Ascending aorta (tissue), 2 donors: ENCODE data around the gene CCDC9. TPM values are rescaled to one million over a fixed set of nuclear protein-coding genes. Genes with fewer than 3 reads are reported as not detected.

ENCODE experiments used
- DNase-seq, 2 donors: peaks; one replicate each; pipeline ENCODE4 v3.0.0-alpha.2; 2019; ENCODE audit warnings: low spot score in 2 of 2
- H3K27ac ChIP-seq, 2 donors: fragments of 200-600 bp; sonication (generic); one replicate each; pipeline ENCODE4 v1.5.1; 2016 to 2017; ENCODE audit warnings: mild to moderate bottlenecking in 1 of 2
- H3K27me3 ChIP-seq: fragments of 200-600 bp; sonication (generic); one replicate; pipeline ENCODE4 v1.5.1; 2017
- H3K36me3 ChIP-seq, 2 donors: fragments of 200-600 bp; sonication (generic); one replicate each; pipeline ENCODE4 v1.5.1; 2016
- H3K4me1 ChIP-seq, 2 donors: fragments of 200-600 bp; sonication (generic); one replicate each; pipeline ENCODE4 v1.5.1; 2016 to 2017; ENCODE audit warnings: mild to moderate bottlenecking in 1 of 2
- H3K4me3 ChIP-seq, 2 donors: fragments of 200-600 bp; sonication (generic); one replicate each; pipeline ENCODE4 v1.5.1; 2016 to 2017; ENCODE audit warnings: mild to moderate bottlenecking in 1 of 2
- H3K9me3 ChIP-seq, 2 donors: fragments of 200-600 bp; sonication (generic); one replicate each; pipeline ENCODE4 v1.5.1; 2016
- intact Hi-C: fragments of 100-400 bp; cut with DNase I; formaldehyde crosslinking; loops from one replicate; pipeline ENCODE4 v1.15.1; 2023
- total RNA-seq: library from RNA; depleted of rRNA; stranded (reverse); fragments of >200 nt; gene quantifications from one replicate; pipeline ENCODE4 v1.1.0, GENCODE V29; 2016
- TF ChIP-seq, protein P1 (sequence below), 3 experiments: fragments of 200-600 bp in 2 of 3; fragments of 450-650 bp in 1 of 3; sonication (generic) in 2 of 3; IDR thresholded peaks; one replicate each; pipeline ENCODE4 v1.5.1; 2016 to 2019; ENCODE audit warnings: antibody characterized with exemption in 3 of 3, mild to moderate bottlenecking in 1 of 3, moderate library complexity in 1 of 3

The CCDC9 gene
- total RNA-seq, 1 donor from 2014 or later: 45.3 TPM

GRCh38 chr19:47303966-47304365, 47.6 kb downstream of the CCDC9 start:
- H3K36me3 ChIP-seq: no peaks in the 10 kb centered on the region
- intact Hi-C loops: loop anchor here (2.0 kb wide), 1 partner anchor 45 kb away; the partner anchor contains the start of gene DHX34
- DNase-seq: no peak

GRCh38 chr19:47305309-47305751, 49.0 kb downstream of the CCDC9 start:
- peaks cover 3 to 19% of the 10 kb centered on the region in 2 donors for H3K4me1 ChIP-seq
- TF ChIP-seq, protein P1, sequence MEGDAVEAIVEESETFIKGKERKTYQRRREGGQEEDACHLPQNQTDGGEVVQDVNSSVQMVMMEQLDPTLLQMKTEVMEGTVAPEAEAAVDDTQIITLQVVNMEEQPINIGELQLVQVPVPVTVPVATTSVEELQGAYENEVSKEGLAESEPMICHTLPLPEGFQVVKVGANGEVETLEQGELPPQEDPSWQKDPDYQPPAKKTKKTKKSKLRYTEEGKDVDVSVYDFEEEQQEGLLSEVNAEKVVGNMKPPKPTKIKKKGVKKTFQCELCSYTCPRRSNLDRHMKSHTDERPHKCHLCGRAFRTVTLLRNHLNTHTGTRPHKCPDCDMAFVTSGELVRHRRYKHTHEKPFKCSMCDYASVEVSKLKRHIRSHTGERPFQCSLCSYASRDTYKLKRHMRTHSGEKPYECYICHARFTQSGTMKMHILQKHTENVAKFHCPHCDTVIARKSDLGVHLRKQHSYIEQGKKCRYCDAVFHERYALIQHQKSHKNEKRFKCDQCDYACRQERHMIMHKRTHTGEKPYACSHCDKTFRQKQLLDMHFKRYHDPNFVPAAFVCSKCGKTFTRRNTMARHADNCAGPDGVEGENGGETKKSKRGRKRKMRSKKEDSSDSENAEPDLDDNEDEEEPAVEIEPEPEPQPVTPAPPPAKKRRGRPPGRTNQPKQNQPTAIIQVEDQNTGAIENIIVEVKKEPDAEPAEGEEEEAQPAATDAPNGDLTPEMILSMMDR (IDR thresholded peaks at IDR 0.05): peak; percentile 82 to 94 (median 91)
- DNase-seq: peak in 1 of 2 donors; percentile 90
- no peaks in the 10 kb centered on the region for H3K9me3 ChIP-seq
- H3K4me3 ChIP-seq: no peak overlapping the region
- no peak overlapping the region for H3K27ac ChIP-seq
- intact Hi-C loops: loop anchor here (2.0 kb wide), 1 partner anchor 43 kb away; the partner anchor contains the start of gene DHX34
- H3K27me3 ChIP-seq: no peaks in the 10 kb centered on the region
- H3K36me3 ChIP-seq: no peaks in the 10 kb centered on the region

More at GRCh38 chr19:47303966-47304365, 47.6 kb downstream of the CCDC9 start:
- no peaks in the 10 kb centered on the region for H3K9me3 ChIP-seq
- H3K4me3 ChIP-seq: no peak overlapping the region
- H3K27ac ChIP-seq: no peak overlapping the region
- peaks cover under 1 to 11% of the 10 kb centered on the region in 2 donors for H3K4me1 ChIP-seq
- TF ChIP-seq, protein P1 (IDR thresholded peaks at IDR 0.05): no peak
- no peaks in the 10 kb centered on the region for H3K27me3 ChIP-seq

GRCh38 chr19:47306303-47306702, 50.0 kb downstream of the CCDC9 start:
- Histone ChIP-seq H3K4me1 (peaks cover 3 to 19% of the 10 kb centered on the region in 2 donors), H3K9me3 (no peaks in the 10 kb centered on the region), H3K27ac (no peak overlapping the region), H3K4me3 (no peak overlapping the region), H3K27me3 (no peaks in the 10 kb centered on the region), H3K36me3 (no peaks in the 10 kb centered on the region)
- TF ChIP-seq, protein P1 (IDR thresholded peaks at IDR 0.05): no peak
- intact Hi-C loops: no loop called here
- no peak for DNase-seq

DNA sequence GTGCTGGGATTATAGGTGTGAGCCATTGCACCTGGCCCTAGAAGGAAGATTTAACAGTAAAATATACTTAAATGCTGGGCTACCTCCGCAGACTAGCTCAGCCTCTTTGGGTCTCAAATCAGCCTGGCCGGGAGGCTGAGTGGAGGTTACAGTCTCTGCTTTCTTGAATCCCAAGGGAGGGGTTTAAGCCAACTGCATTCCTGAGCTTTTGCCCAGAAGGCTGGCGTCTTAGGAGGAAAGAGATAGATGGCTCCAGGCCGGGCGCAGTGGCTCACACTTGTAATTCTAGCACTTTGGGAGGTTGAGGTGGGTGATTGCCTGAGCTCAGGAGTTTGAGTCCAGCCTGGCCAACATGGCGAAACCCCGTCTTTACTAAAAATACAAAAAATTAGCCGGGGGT, 52.7 kb downstream of the CCDC9 start:
- TF ChIP-seq, protein P1 (IDR thresholded peaks at IDR 0.05): no peak
- Histone ChIP-seq H3K27ac (peak overlapping the region; percentile 1 to 49), H3K4me1 (peaks cover 3 to 19% of the 10 kb centered on the region in 2 donors), H3K4me3 (no peak overlapping the region), H3K36me3 (no peaks in the 10 kb centered on the region), H3K9me3 (no peaks in the 10 kb centered on the region), H3K27me3 (no peaks in the 10 kb centered on the region)
- peak in 1 of 2 donors; percentile 74 for DNase-seq
- intact Hi-C loops: no loop called here

DNA sequence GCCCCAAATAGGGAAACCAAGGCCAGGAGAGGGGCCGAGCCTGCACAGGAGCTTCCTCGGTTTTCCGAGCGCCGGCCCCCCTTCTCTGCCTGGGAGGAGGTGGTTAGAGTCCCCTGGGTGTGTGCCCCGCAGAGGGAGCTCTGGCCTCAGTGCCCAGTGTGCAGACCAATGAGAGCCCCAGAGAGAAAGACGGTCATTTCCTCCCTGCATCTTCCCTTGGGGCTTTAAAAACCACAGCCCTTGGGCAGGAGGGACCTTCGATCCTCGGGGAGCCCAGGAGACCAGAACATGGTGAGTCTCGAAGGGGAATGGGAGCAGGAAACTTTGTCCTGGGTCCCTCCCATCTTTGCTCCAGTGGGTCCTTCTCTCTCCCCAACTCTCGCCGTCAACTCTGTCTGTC, 53.3 kb downstream of the CCDC9 start, which contains the start of gene C5AR1:
Gene C5AR1 (plus strand): TSS at position 254 of the 400 bp plus-strand sequence. CDS start 35 bp downstream, at position 289.
- no peaks in the 10 kb centered on the region for H3K27me3 ChIP-seq
- H3K36me3 ChIP-seq: no peaks in the 10 kb centered on the region
- no peaks in the 10 kb centered on the region for H3K9me3 ChIP-seq
- TF ChIP-seq, protein P1 (IDR thresholded peaks at IDR 0.05): no peak
- H3K27ac ChIP-seq: peak within 1 kb of the TSS; percentile 13 to 49
- intact Hi-C loops: no loop called here
- peak within 1 kb of the TSS in 1 of 2 donors; percentile 38 for H3K4me3 ChIP-seq
- DNase-seq: peak in 1 of 2 donors; percentile 72
- H3K4me1 ChIP-seq: peaks cover 3 to 19% of the 10 kb centered on the region in 2 donors
